ENCODE measurements around the gene CACNG1.

- no peak for TF ChIP-seq CTCF (IDR thresholded peaks at IDR 0.05; ENCODE audit: insufficient read depth, low read length)
- no peak for TF ChIP-seq REST (IDR thresholded peaks at IDR 0.05; ENCODE audit: insufficient replicate concordance, low read depth)
- no peak for TF ChIP-seq POLR2AphosphoS5 (IDR thresholded peaks at IDR 0.05; ENCODE audit: low read depth)
- no peak for TF ChIP-seq GABPA (IDR thresholded peaks at IDR 0.05; ENCODE audit: low read depth)
Measured at GRCh38 chr17:67035131-67036083, 8.9 kb upstream of the CACNG1 start.
